Immature natural killer cell (primary cell): ENCODE measurements around the gene GATB. TPM values are rescaled to one million over a fixed set of nuclear protein-coding genes. Genes with fewer than 3 reads are reported as not detected.

Experiments used
- DNase-seq, 3 donors: peaks; one replicate each; pipeline ENCODE4 v3.0.0; 2022; ENCODE audit warnings: mixed read lengths in 1 of 3
- H3K27ac Mint-ChIP-seq, 6 donors: one replicate each; pipeline ENCODE4 v1.8.0; 2020; ENCODE audit warnings: mixed read lengths in 6 of 6, mild to moderate bottlenecking in 5 of 6, inconsistent platforms in 4 of 6, moderate library complexity in 3 of 6
- H3K27me3 Mint-ChIP-seq, 3 donors: one replicate each; pipeline ENCODE4 v1.8.0; 2020 to 2021; ENCODE audit warnings: low read depth in 3 of 3, mild to moderate bottlenecking in 3 of 3, mixed read lengths in 3 of 3, moderate library complexity in 3 of 3, inconsistent platforms in 1 of 3
- H3K36me3 Mint-ChIP-seq, 3 donors: one replicate each; pipeline ENCODE4 v1.8.0; 2020; ENCODE audit warnings: mixed read lengths in 3 of 3, inconsistent platforms in 2 of 3, mild to moderate bottlenecking in 2 of 3
- H3K4me1 Mint-ChIP-seq, 2 donors: one replicate each; pipeline ENCODE4 v1.8.0; 2020; ENCODE audit warnings: inconsistent platforms in 2 of 2, mild to moderate bottlenecking in 2 of 2, mixed read lengths in 2 of 2, moderate library complexity in 1 of 2
- H3K4me3 Mint-ChIP-seq, 5 donors: one replicate each; pipeline ENCODE4 v1.8.0; 2020; ENCODE audit warnings: mild to moderate bottlenecking in 5 of 5, mixed read lengths in 5 of 5, inconsistent platforms in 3 of 5, moderate library complexity in 3 of 5
- H3K9me3 Mint-ChIP-seq, 6 donors: one replicate each; pipeline ENCODE4 v1.8.0; 2020; ENCODE audit warnings: mild to moderate bottlenecking in 6 of 6, mixed read lengths in 6 of 6, inconsistent platforms in 4 of 6, moderate library complexity in 3 of 6
- polyA plus RNA-seq, 3 donors: library from polyadenylated mRNA; unstranded; fragments of 300-500 nt; fragmentation: Illumina TruSeq; gene quantifications; one replicate each; pipeline ENCODE4 v1.2.3, GENCODE V29; 2021

The GATB gene
- polyA plus RNA-seq, 3 donors from 2014 or later, result 7.2 to 16.2 (median 11.5) TPM

- H3K27me3 Mint-ChIP-seq, result peaks cover 0 to 8% (median 1%) of the 10 kb centered on the region in 3 donors
- H3K4me3 Mint-ChIP-seq, result no peak overlapping the region
- no peaks in the 10 kb centered on the region for H3K9me3 Mint-ChIP-seq
- H3K4me1 Mint-ChIP-seq, result no peaks in the 10 kb centered on the region
- H3K27ac Mint-ChIP-seq, result no peak overlapping the region
- DNase-seq, result no peak
- H3K36me3 Mint-ChIP-seq, result no peaks in the 10 kb centered on the region
Observed at GRCh38 chr4:151798678-151799416, 38.0 kb upstream of the GATB start.

- Mint-ChIP-seq H3K4me1 (no peaks in the 10 kb centered on the region), H3K9me3 (peaks cover 0 to 2% (median 0%) of the 10 kb centered on the region in 6 donors), H3K27me3 (peaks cover 1 to 9% (median 2%) of the 10 kb centered on the region in 3 donors), H3K36me3 (no peaks in the 10 kb centered on the region), H3K27ac (no peak overlapping the region), H3K4me3 (no peak overlapping the region)
- DNase-seq, result no peak
Observed at GRCh38 chr4:151797853-151798252, 37.0 kb upstream of the GATB start.

GRCh38 chr4:151797131-151797530 lies 36.3 kb upstream of the GATB start:
- no peak overlapping the region for H3K4me3 Mint-ChIP-seq
- no peak for DNase-seq
- no peaks in the 10 kb centered on the region for H3K36me3 Mint-ChIP-seq
- peaks cover 1 to 9% (median 2%) of the 10 kb centered on the region in 3 donors for H3K27me3 Mint-ChIP-seq
- no peaks in the 10 kb centered on the region for H3K4me1 Mint-ChIP-seq
- no peak overlapping the region for H3K27ac Mint-ChIP-seq
- H3K9me3 Mint-ChIP-seq, result peaks cover 0 to 2% (median 0%) of the 10 kb centered on the region in 6 donors

- H3K27me3 Mint-ChIP-seq, result peaks cover 2 to 9% (median 2%) of the 10 kb centered on the region in 3 donors
- no peak overlapping the region for H3K27ac Mint-ChIP-seq
- H3K4me1 Mint-ChIP-seq, result no peaks in the 10 kb centered on the region
- no peak overlapping the region for H3K4me3 Mint-ChIP-seq
- H3K9me3 Mint-ChIP-seq, result peaks cover 0 to 2% (median 0%) of the 10 kb centered on the region in 6 donors
- no peaks in the 10 kb centered on the region for H3K36me3 Mint-ChIP-seq
- no peak for DNase-seq
Observed at GRCh38 chr4:151796106-151796505, 35.3 kb upstream of the GATB start.

GRCh38 chr4:151792995-151793394 lies 32.2 kb upstream of the GATB start:
- H3K4me3 Mint-ChIP-seq, result no peak overlapping the region
- DNase-seq, result no peak
- peaks cover 0 to 2% (median 0%) of the 10 kb centered on the region in 6 donors for H3K9me3 Mint-ChIP-seq
- no peaks in the 10 kb centered on the region for H3K36me3 Mint-ChIP-seq
- H3K27ac Mint-ChIP-seq, result no peak overlapping the region
- H3K4me1 Mint-ChIP-seq, result no peaks in the 10 kb centered on the region
- peaks cover 4 to 8% (median 5%) of the 10 kb centered on the region in 3 donors for H3K27me3 Mint-ChIP-seq

GRCh38 chr4:151792530-151792929 lies 31.7 kb upstream of the GATB start:
- no peak for DNase-seq
- peaks cover 4 to 9% (median 7%) of the 10 kb centered on the region in 3 donors for H3K27me3 Mint-ChIP-seq
- peaks cover 0 to 2% (median 0%) of the 10 kb centered on the region in 6 donors for H3K9me3 Mint-ChIP-seq
- no peak overlapping the region for H3K4me3 Mint-ChIP-seq
- no peak overlapping the region for H3K27ac Mint-ChIP-seq
- no peaks in the 10 kb centered on the region for H3K4me1 Mint-ChIP-seq
- no peaks in the 10 kb centered on the region for H3K36me3 Mint-ChIP-seq

DNA sequence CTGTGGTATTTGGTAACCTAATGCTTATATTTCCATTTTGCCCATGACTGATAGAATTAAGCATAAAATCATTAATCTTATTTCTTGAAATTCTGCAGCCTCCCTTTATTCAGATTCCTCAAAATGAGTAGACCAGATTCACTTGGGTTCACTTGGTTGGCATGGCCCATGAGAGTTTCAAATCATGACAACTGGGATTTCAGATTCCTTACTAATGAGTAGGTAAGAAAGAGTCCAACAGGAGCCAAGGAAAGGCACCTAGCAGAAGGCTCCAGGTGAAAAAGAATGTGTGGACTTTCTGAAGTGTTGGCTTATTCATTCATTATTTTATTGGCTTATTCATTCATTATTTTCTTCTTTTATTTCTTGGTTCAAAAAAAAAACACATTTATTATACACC lies 27.2 kb upstream of the GATB start:
- no peak overlapping the region for H3K27ac Mint-ChIP-seq
- H3K4me3 Mint-ChIP-seq, result no peak overlapping the region
- H3K4me1 Mint-ChIP-seq, result no peaks in the 10 kb centered on the region
- H3K36me3 Mint-ChIP-seq, result no peaks in the 10 kb centered on the region
- no peak for DNase-seq
- H3K27me3 Mint-ChIP-seq, result peaks cover 7 to 15% (median 9%) of the 10 kb centered on the region in 3 donors
- peaks cover 0 to 1% (median 0%) of the 10 kb centered on the region in 6 donors for H3K9me3 Mint-ChIP-seq

GRCh38 chr4:151786158-151786495 lies 25.3 kb upstream of the GATB start:
- Mint-ChIP-seq H3K4me1 (no peaks in the 10 kb centered on the region), H3K9me3 (no peaks in the 10 kb centered on the region), H3K36me3 (no peaks in the 10 kb centered on the region), H3K4me3 (no peak overlapping the region), H3K27ac (no peak overlapping the region), H3K27me3 (peaks cover 6 to 16% (median 14%) of the 10 kb centered on the region in 3 donors)
- no peak for DNase-seq

DNA sequence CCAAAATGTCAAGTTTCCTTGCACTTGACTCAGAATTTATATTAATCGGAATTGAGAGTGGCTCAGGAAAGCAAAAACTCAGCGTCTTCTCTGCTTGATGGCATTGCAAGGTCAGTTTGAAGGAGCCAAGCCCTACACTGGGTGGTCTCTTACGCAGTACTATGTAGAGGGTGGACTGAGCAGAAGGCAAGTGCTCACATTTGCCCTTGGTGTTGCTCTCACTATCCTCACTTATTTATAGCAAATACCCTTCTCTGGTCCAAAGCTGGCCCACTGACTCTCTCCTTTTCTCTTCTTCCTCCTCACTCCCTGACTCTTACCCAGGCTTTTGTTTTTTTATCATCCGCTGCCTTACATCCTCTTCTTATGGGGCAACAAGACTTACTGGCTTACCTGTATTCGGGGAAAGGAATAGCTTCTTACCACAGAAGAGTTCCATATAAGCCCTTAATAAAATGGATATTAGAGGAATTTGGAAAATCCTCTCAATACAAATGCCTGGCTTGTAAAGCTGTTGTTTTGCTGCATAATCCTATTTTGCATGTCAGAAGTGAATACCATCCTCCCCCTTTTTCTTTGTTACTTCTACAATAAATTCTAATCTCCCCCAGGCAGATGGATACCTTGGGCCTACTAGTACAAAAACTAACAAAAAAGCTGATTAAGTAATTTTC lies 24.8 kb upstream of the GATB start:
- no peaks in the 10 kb centered on the region for H3K36me3 Mint-ChIP-seq
- no peak overlapping the region for H3K27ac Mint-ChIP-seq
- H3K4me3 Mint-ChIP-seq, result no peak overlapping the region
- DNase-seq, result no peak
- H3K27me3 Mint-ChIP-seq, result peaks cover 7 to 14% (median 11%) of the 10 kb centered on the region in 3 donors
- H3K9me3 Mint-ChIP-seq, result no peaks in the 10 kb centered on the region
- H3K4me1 Mint-ChIP-seq, result no peaks in the 10 kb centered on the region

GRCh38 chr4:151784706-151785105 lies 23.9 kb upstream of the GATB start:
- no peak for DNase-seq
- no peaks in the 10 kb centered on the region for H3K36me3 Mint-ChIP-seq
- H3K4me1 Mint-ChIP-seq, result no peaks in the 10 kb centered on the region
- H3K27ac Mint-ChIP-seq, result no peak overlapping the region
- no peak overlapping the region for H3K4me3 Mint-ChIP-seq
- H3K27me3 Mint-ChIP-seq, result peaks cover 7 to 17% (median 12%) of the 10 kb centered on the region in 3 donors
- H3K9me3 Mint-ChIP-seq, result no peaks in the 10 kb centered on the region

GRCh38 chr4:151783867-151784266 lies 23.1 kb upstream of the GATB start:
- H3K4me3 Mint-ChIP-seq, result no peak overlapping the region
- no peak overlapping the region for H3K27ac Mint-ChIP-seq
- no peaks in the 10 kb centered on the region for H3K4me1 Mint-ChIP-seq
- H3K36me3 Mint-ChIP-seq, result no peaks in the 10 kb centered on the region
- H3K9me3 Mint-ChIP-seq, result no peaks in the 10 kb centered on the region
- DNase-seq, result no peak
- H3K27me3 Mint-ChIP-seq, result peaks cover 7 to 19% (median 12%) of the 10 kb centered on the region in 3 donors

- Mint-ChIP-seq H3K36me3 (no peaks in the 10 kb centered on the region), H3K9me3 (no peaks in the 10 kb centered on the region), H3K4me3 (no peak overlapping the region), H3K4me1 (no peaks in the 10 kb centered on the region), H3K27me3 (peaks cover 6 to 20% (median 8%) of the 10 kb centered on the region in 3 donors), H3K27ac (no peak overlapping the region)
- DNase-seq, result no peak
Observed at GRCh38 chr4:151782296-151782695, 21.5 kb upstream of the GATB start.

DNA sequence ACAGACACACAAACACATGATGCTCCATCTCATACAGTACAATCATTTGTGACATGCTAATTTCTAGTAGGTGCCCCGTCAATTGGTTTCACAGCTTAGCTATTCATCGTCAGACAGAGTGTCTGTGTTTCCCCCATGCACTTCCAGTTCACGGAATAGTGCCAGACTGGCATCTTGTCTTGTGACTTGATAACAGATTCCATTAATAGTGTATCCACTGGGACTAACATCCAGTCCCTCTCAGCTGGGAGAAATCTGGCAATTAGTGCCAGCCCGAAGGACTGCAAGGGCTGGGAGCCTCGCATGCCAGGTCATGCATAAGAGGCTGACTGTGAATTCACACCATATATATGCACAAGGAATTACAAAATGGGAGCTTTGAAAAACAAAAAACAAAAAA lies 20.2 kb upstream of the GATB start:
- DNase-seq, result no peak
- peaks cover 4 to 25% (median 7%) of the 10 kb centered on the region in 3 donors for H3K27me3 Mint-ChIP-seq
- H3K9me3 Mint-ChIP-seq, result peaks cover 0 to under 1% (median 0%) of the 10 kb centered on the region in 6 donors
- no peak overlapping the region for H3K27ac Mint-ChIP-seq
- H3K36me3 Mint-ChIP-seq, result no peaks in the 10 kb centered on the region
- no peak overlapping the region for H3K4me3 Mint-ChIP-seq
- H3K4me1 Mint-ChIP-seq, result no peaks in the 10 kb centered on the region

DNA sequence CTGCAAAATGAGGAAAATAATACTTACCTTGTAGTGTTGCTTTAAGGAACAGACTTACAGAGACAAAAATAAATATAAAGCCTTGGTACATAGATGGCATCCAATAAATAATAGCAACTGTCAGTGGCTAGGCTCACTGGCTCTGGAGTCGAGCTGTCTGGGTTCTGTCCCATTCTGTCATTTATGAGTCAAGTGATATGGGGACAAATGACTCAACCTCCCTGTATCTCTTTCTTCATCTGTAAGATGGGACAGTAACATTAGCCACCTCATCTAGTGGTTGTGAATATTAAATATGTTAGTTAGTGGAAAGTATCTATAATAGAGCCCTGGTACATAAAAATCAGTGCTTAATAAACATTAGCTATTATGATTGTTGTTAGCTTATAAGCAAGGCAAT lies 16.7 kb upstream of the GATB start:
- Mint-ChIP-seq H3K4me1 (no peaks in the 10 kb centered on the region), H3K27me3 (peaks cover 8 to 26% (median 9%) of the 10 kb centered on the region in 3 donors), H3K4me3 (no peak overlapping the region), H3K9me3 (peaks cover 2 to 13% (median 4%) of the 10 kb centered on the region in 6 donors), H3K36me3 (no peaks in the 10 kb centered on the region), H3K27ac (no peak overlapping the region)
- DNase-seq, result no peak
